Epithelial cell of esophagus (primary cell): ENCODE results near the gene NOP56.

Experiments
- DNase-seq: peaks from one replicate; pipeline ENCODE4 v3.0.0; 2010; ENCODE audit warnings: low read depth
- H3K4me3 ChIP-seq: 2 replicates; pipeline ENCODE4 v1.5.1; 2011; ENCODE audit warnings: mild to moderate bottlenecking, low read length, control low read depth
- TF ChIP-seq, protein P1 (sequence below): IDR thresholded peaks from 2 replicates; pipeline ENCODE4 v1.5.1; 2011; ENCODE audit warnings: low read depth, mild to moderate bottlenecking, low read length, control low read depth, inconsistent platforms; ENCODE audit not compliant: insufficient read depth; ENCODE audit errors: missing control alignments

Gene NOP56

GRCh38 chr20:2697768-2698167 lies 45.3 kb downstream of the NOP56 start:
- no peak for DNase-seq
- no peak overlapping the region for H3K4me3 ChIP-seq
- TF ChIP-seq, protein P1, sequence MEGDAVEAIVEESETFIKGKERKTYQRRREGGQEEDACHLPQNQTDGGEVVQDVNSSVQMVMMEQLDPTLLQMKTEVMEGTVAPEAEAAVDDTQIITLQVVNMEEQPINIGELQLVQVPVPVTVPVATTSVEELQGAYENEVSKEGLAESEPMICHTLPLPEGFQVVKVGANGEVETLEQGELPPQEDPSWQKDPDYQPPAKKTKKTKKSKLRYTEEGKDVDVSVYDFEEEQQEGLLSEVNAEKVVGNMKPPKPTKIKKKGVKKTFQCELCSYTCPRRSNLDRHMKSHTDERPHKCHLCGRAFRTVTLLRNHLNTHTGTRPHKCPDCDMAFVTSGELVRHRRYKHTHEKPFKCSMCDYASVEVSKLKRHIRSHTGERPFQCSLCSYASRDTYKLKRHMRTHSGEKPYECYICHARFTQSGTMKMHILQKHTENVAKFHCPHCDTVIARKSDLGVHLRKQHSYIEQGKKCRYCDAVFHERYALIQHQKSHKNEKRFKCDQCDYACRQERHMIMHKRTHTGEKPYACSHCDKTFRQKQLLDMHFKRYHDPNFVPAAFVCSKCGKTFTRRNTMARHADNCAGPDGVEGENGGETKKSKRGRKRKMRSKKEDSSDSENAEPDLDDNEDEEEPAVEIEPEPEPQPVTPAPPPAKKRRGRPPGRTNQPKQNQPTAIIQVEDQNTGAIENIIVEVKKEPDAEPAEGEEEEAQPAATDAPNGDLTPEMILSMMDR: no peak

DNA sequence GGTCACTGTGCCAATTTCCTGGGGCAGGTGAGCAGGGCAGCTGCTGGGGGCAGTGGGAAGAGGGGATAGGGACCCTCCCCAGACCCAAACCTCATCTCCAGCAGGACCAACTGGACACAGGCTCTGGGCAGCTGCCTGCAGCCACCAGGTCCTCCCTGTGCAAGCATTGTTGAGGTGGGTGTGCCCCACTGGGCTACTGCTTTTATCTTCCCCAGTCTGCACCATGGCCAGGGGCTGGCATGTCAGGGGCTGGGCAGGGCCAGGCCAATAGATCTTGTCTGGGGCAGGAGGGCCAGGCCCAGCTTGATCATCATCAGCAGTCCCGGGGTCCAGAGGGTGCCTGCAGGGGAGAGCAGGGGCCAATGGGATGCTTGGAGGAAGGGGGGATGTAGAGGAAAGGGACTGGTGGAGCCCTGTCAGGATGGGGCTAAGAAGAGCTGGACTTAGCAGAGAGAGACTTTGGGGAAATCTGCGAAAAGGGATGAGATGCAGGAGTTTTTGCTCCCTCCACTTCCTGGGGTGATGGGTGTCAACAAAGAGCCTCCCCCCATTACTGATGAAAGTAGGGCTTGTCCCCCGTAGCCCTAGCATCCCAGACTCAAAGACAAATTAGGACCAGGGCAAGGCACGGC lies 45.9 kb downstream of the NOP56 start:
- H3K4me3 ChIP-seq: no peak overlapping the region
- TF ChIP-seq, protein P1: no peak
- no peak for DNase-seq

GRCh38 chr20:2698912-2699311 lies 46.5 kb downstream of the NOP56 start:
- TF ChIP-seq, protein P1: no peak
- no peak overlapping the region for H3K4me3 ChIP-seq
- DNase-seq: no peak

DNA sequence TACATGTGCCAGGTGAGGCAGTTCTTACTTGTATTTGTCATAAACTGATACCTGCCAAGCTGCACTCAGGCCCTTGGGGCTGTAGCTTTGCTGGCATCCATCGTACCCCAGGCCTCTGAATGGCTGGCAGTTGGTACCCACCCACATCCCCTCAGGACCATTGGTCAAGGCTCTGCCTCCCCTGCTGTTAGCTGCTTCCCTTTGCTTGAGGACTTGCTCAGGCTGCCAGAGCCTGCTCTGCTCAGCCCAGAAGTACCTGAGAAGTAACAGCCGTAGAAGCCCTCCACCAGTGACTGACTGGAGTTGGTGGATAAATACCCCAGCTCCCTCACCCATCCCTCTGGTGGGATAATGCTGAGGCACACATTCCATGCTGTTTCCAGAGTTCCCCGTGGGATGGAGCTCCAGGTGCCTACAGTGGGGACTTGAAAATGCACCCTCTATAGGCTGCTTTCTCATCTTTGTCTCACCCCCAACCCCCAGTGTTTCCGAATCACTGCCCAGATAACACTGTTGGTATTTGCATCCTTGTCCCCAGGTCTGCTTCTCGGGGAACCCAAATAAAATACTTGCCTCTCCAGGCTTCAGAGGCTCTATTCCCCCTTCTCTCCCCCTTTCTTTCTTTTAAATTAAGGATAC lies 47.5 kb downstream of the NOP56 start:
- TF ChIP-seq, protein P1: no peak
- H3K4me3 ChIP-seq: no peak overlapping the region
- no peak for DNase-seq

DNA sequence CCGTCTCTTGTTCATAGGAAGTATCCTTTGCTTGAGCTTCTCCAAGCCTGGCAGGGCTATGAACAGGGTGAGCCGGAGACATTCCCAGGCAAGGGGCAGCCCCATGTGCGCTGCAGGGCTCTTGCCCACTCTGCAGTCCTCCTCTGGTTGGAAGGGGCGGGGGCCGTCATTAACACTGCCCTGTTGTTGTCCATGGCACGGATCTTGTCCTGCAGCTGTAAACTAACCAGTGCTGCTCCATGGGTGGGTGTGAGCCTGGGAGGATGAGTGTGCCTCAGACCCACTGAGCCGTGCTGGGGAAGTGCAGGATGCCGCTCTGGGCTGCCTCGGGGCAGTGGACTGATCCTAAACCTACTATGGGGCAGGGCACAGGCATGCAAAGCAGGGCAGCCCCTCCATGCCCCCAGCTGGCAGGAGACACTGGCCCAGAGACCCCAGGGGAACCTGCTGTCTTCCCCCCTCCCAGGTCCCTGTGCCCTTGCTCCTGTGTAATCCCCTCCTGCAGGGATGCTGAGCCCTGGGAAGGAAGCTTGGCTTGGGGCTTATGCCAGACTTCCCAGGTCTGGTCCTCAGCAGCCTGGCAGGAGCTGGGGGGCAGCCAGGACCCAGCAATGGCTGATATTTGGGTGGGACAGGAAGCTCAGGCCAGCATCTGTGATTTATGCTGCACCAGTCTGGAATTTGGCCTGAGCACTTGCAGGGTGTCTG lies 48.6 kb downstream of the NOP56 start:
- DNase-seq: no peak
- H3K4me3 ChIP-seq: no peak overlapping the region
- TF ChIP-seq, protein P1: no peak

- TF ChIP-seq, protein P1: no peak
- no peak for DNase-seq
- no peak overlapping the region for H3K4me3 ChIP-seq
These were observed 49.2 kb downstream of the NOP56 start for GRCh38 chr20:2701671-2702081.
